Muscle of arm (tissue), 12 donors: ENCODE data around the gene FLRT1. TPM values are rescaled to one million over a fixed set of nuclear protein-coding genes. Genes with fewer than 3 reads are reported as not detected.
"Not testable (repeated sequence)": the region's sequence is repeated elsewhere in the genome, so short reads cannot be mapped to it uniquely, and the experiment has no call there.

Source experiments
- DNase-seq: peaks from one replicate; pipeline ENCODE4 v3.0.0-alpha.2; 2013
- polyA plus RNA-seq, 12 donors: library from polyadenylated mRNA; unstranded; fragments of 120-200 nt; gene quantifications; one replicate each; pipeline ENCODE4 v1.2.1, GENCODE V29; 2013; ENCODE audit not compliant: insufficient read length in 12 of 12

The FLRT1 gene
- polyA plus RNA-seq, 12 donors = 1.8 to 8.4 (median 2.7) TPM; not detected in 1

GRCh38 chr11:64044730-64045393 lies 9.1 kb downstream of the FLRT1 start:
- no peak for DNase-seq

GRCh38 chr11:64045700-64046099 lies 10.0 kb downstream of the FLRT1 start:
- no peak for DNase-seq

- DNase-seq = not testable (repeated sequence)
These were observed 11.6 kb downstream of the FLRT1 start for GRCh38 chr11:64047373-64047772.

- no peak for DNase-seq
These were observed 12.5 kb downstream of the FLRT1 start for GRCh38 chr11:64048042-64048854.

GRCh38 chr11:64049509-64049908 lies 13.8 kb downstream of the FLRT1 start:
- DNase-seq = no peak

GRCh38 chr11:64051297-64051696 lies 15.6 kb downstream of the FLRT1 start:
- DNase-seq = no peak

GRCh38 chr11:64052436-64052835 lies 16.7 kb downstream of the FLRT1 start:
- DNase-seq = no peak

GRCh38 chr11:64052938-64053622 lies 17.3 kb downstream of the FLRT1 start:
- DNase-seq = no peak

GRCh38 chr11:64053699-64054098 lies 18.0 kb downstream of the FLRT1 start:
- no peak for DNase-seq

GRCh38 chr11:64055077-64055476 lies 19.3 kb downstream of the FLRT1 start:
- no peak for DNase-seq

GRCh38 chr11:64056213-64056785 lies 20.6 kb downstream of the FLRT1 start:
- DNase-seq = peak; percentile 68

- DNase-seq = no peak
These were observed 21.1 kb downstream of the FLRT1 start for GRCh38 chr11:64056861-64057260.

- no peak for DNase-seq
These were observed 22.2 kb downstream of the FLRT1 start for GRCh38 chr11:64057890-64058289.

- no peak for DNase-seq
These were observed 22.8 kb downstream of the FLRT1 start for GRCh38 chr11:64058494-64058893.

GRCh38 chr11:64059339-64060140 lies 23.8 kb downstream of the FLRT1 start:
- no peak for DNase-seq

- DNase-seq = no peak
These were observed 24.6 kb downstream of the FLRT1 start for GRCh38 chr11:64060263-64060860.

GRCh38 chr11:64060861-64061444 lies 25.2 kb downstream of the FLRT1 start:
- DNase-seq = no peak

GRCh38 chr11:64062185-64063039 lies 26.7 kb downstream of the FLRT1 start:
- no peak for DNase-seq

- no peak for DNase-seq
These were observed 28.0 kb downstream of the FLRT1 start for GRCh38 chr11:64063777-64064176.
